Measurements from ENCODE around the gene KAZN.

The KAZN gene

GRCh38 chr1:14825396-14825795 lies 226.9 kb downstream of the KAZN start:
- DNase-seq (ENCODE audit: low read depth in 2 of 2) = no peak

GRCh38 chr1:14826172-14826636 lies 227.7 kb downstream of the KAZN start:
- no peak for DNase-seq (ENCODE audit: low read depth in 2 of 2)

GRCh38 chr1:14826731-14827326 lies 228.3 kb downstream of the KAZN start:
- DNase-seq (ENCODE audit: low read depth in 2 of 2) = no peak

- DNase-seq (ENCODE audit: low read depth in 2 of 2) = no peak
These were observed 229.4 kb downstream of the KAZN start for GRCh38 chr1:14827870-14828269.

- DNase-seq (ENCODE audit: low read depth in 2 of 2) = no peak
These were observed 230.2 kb downstream of the KAZN start for GRCh38 chr1:14828665-14829064.

GRCh38 chr1:14835725-14836124 lies 237.2 kb downstream of the KAZN start:
- DNase-seq (ENCODE audit: low read depth in 2 of 2) = no peak

- no peak for DNase-seq (ENCODE audit: low read depth in 2 of 2)
These were observed 238.1 kb downstream of the KAZN start for GRCh38 chr1:14836426-14837140.

- DNase-seq (ENCODE audit: low read depth in 2 of 2) = no peak
These were observed 241.9 kb downstream of the KAZN start for GRCh38 chr1:14840374-14840773.

- no peak for DNase-seq (ENCODE audit: low read depth in 2 of 2)
These were observed 243.0 kb downstream of the KAZN start for GRCh38 chr1:14841456-14841855.

- DNase-seq (ENCODE audit: low read depth in 2 of 2) = no peak
These were observed 243.5 kb downstream of the KAZN start for GRCh38 chr1:14841951-14842350.

GRCh38 chr1:14842361-14842760 lies 243.9 kb downstream of the KAZN start:
- DNase-seq (ENCODE audit: low read depth in 2 of 2) = no peak

GRCh38 chr1:14842891-14843290 lies 244.4 kb downstream of the KAZN start:
- DNase-seq (ENCODE audit: low read depth in 2 of 2) = no peak

- no peak for DNase-seq (ENCODE audit: low read depth in 2 of 2)
These were observed 245.0 kb downstream of the KAZN start for GRCh38 chr1:14843525-14843924.

- no peak for DNase-seq (ENCODE audit: low read depth in 2 of 2)
These were observed 245.9 kb downstream of the KAZN start for GRCh38 chr1:14844356-14844755.

- no peak for DNase-seq (ENCODE audit: low read depth in 2 of 2)
These were observed 246.6 kb downstream of the KAZN start for GRCh38 chr1:14844923-14845617.

GRCh38 chr1:14845851-14846250 lies 247.4 kb downstream of the KAZN start:
- DNase-seq (ENCODE audit: low read depth in 2 of 2) = no peak

GRCh38 chr1:14846688-14847087 lies 248.2 kb downstream of the KAZN start:
- no peak for DNase-seq (ENCODE audit: low read depth in 2 of 2)

- DNase-seq (ENCODE audit: low read depth in 2 of 2) = no peak
These were observed 249.7 kb downstream of the KAZN start for GRCh38 chr1:14848203-14848602.

GRCh38 chr1:14848625-14849024 lies 250.1 kb downstream of the KAZN start:
- DNase-seq (ENCODE audit: low read depth in 2 of 2) = no peak

GRCh38 chr1:14849038-14849437 lies 250.6 kb downstream of the KAZN start:
- no peak for DNase-seq (ENCODE audit: low read depth in 2 of 2)

GRCh38 chr1:14850563-14850962 lies 252.1 kb downstream of the KAZN start:
- DNase-seq (ENCODE audit: low read depth in 2 of 2) = no peak

- no peak for DNase-seq (ENCODE audit: low read depth in 2 of 2)
These were observed 253.3 kb downstream of the KAZN start for GRCh38 chr1:14851760-14852159.

GRCh38 chr1:14852291-14852690 lies 253.8 kb downstream of the KAZN start:
- no peak for DNase-seq (ENCODE audit: low read depth in 2 of 2)
